ENCODE results near the gene TP53AIP1.

Gene TP53AIP1

GRCh38 chr11:128967578-128967977 lies 24.9 kb upstream of the TP53AIP1 start:
- no peaks in the 10 kb centered on the region for H3K27me3 ChIP-seq (replicated peaks in 2 of 5; ENCODE audit: control insufficient read depth in 4 of 5, insufficient read depth in 5 of 5, low read length in 4 of 5)
- H3K4me1 ChIP-seq (ENCODE audit: control extremely low read depth in 1 of 4, control insufficient read depth in 4 of 4, insufficient read depth in 4 of 4, low read length in 3 of 4), result peaks cover 0 to 13% (median 3%) of the 10 kb centered on the region in 4 experiments
- no peak for DNase-seq
- H3K9me3 ChIP-seq (ENCODE audit: control extremely low read depth in 1 of 5, control insufficient read depth in 4 of 5, insufficient read depth in 2 of 5, low read depth in 1 of 5, low read length in 4 of 5), result no peaks in the 10 kb centered on the region
- 90% methylated on average over 3 of the region's 6 CpGs for WGBS (ENCODE audit: insufficient coverage)
- no peak overlapping the region for H3K27ac ChIP-seq (ENCODE audit: insufficient read depth in 1 of 2, low read depth in 1 of 2, low read length in 2 of 2, poor library complexity in 1 of 2, severe bottlenecking in 2 of 2)
- peaks cover 3 to 29% (median 17%) of the 10 kb centered on the region in 4 experiments for H3K36me3 ChIP-seq (ENCODE audit: control insufficient read depth in 4 of 4, insufficient read depth in 4 of 4, low read length in 3 of 4)
- POLR2A ChIA-PET, result no interaction called here
- no peak overlapping the region for H3K4me3 ChIP-seq (ENCODE audit: control insufficient read depth in 1 of 7, extremely low read depth in 1 of 7, insufficient read depth in 4 of 7, low read depth in 2 of 7, low read length in 6 of 7)
- CTCF ChIA-PET, result interaction anchor here (1.2 kb wide), 1 partner anchor 82 kb away, joined by 3 read pairs; no protein-coding TSS in a partner anchor

GRCh38 chr11:128965485-128965884 lies 22.8 kb upstream of the TP53AIP1 start:
- Histone ChIP-seq H3K27me3 (replicated peaks in 2 of 5; ENCODE audit: control insufficient read depth in 4 of 5, insufficient read depth in 5 of 5, low read length in 4 of 5) (no peaks in the 10 kb centered on the region), H3K4me1 (ENCODE audit: control extremely low read depth in 1 of 4, control insufficient read depth in 4 of 4, insufficient read depth in 4 of 4, low read length in 3 of 4) (peaks cover 0 to 13% (median 3%) of the 10 kb centered on the region in 4 experiments), H3K27ac (ENCODE audit: insufficient read depth in 1 of 2, low read depth in 1 of 2, low read length in 2 of 2, poor library complexity in 1 of 2, severe bottlenecking in 2 of 2) (no peak overlapping the region), H3K9me3 (ENCODE audit: control extremely low read depth in 1 of 5, control insufficient read depth in 4 of 5, insufficient read depth in 2 of 5, low read depth in 1 of 5, low read length in 4 of 5) (no peaks in the 10 kb centered on the region), H3K36me3 (ENCODE audit: control insufficient read depth in 4 of 4, insufficient read depth in 4 of 4, low read length in 3 of 4) (peaks cover 3 to 18% (median 12%) of the 10 kb centered on the region in 4 experiments), H3K4me3 (ENCODE audit: control insufficient read depth in 1 of 7, extremely low read depth in 1 of 7, insufficient read depth in 4 of 7, low read depth in 2 of 7, low read length in 6 of 7) (peak overlapping the region in 1 of 7 experiments; percentile 43)
- ChIA-PET CTCF (interaction anchor here (1.3 kb wide), 1 partner anchor 9 kb away, joined by 3 read pairs; no protein-coding TSS in a partner anchor), POLR2A (no interaction called here)
- DNase-seq, result peak in 2 of 3 donors; percentile 50 to 62
- WGBS (ENCODE audit: insufficient coverage), result 43% methylated on average over 4 of the region's 4 CpGs

GRCh38 chr11:128964463-128964930 lies 21.8 kb upstream of the TP53AIP1 start:
- ChIA-PET POLR2A (no interaction called here), CTCF (interaction anchor here (1.3 to 34.5 kb wide), 2 partner anchors 8 to 75 kb away, joined by 3 to 640 read pairs; partner anchors contain the start of gene KCNJ5)
- Histone ChIP-seq H3K27ac (ENCODE audit: insufficient read depth in 1 of 2, low read depth in 1 of 2, low read length in 2 of 2, poor library complexity in 1 of 2, severe bottlenecking in 2 of 2) (no peak overlapping the region), H3K9me3 (ENCODE audit: control extremely low read depth in 1 of 5, control insufficient read depth in 4 of 5, insufficient read depth in 2 of 5, low read depth in 1 of 5, low read length in 4 of 5) (no peaks in the 10 kb centered on the region), H3K4me1 (ENCODE audit: control extremely low read depth in 1 of 4, control insufficient read depth in 4 of 4, insufficient read depth in 4 of 4, low read length in 3 of 4) (peaks cover 0 to 13% (median 3%) of the 10 kb centered on the region in 4 experiments), H3K27me3 (replicated peaks in 2 of 5; ENCODE audit: control insufficient read depth in 4 of 5, insufficient read depth in 5 of 5, low read length in 4 of 5) (no peaks in the 10 kb centered on the region), H3K4me3 (ENCODE audit: control insufficient read depth in 1 of 7, extremely low read depth in 1 of 7, insufficient read depth in 4 of 7, low read depth in 2 of 7, low read length in 6 of 7) (no peak overlapping the region), H3K36me3 (ENCODE audit: control insufficient read depth in 4 of 4, insufficient read depth in 4 of 4, low read length in 3 of 4) (peaks cover 1 to 8% (median 5%) of the 10 kb centered on the region in 4 experiments)
- DNase-seq, result peak in 2 of 3 donors; percentile 7 to 19
- 50% methylated on average over 6 of the region's 7 CpGs for WGBS (ENCODE audit: insufficient coverage)

GRCh38 chr11:128963744-128964325 lies 21.2 kb upstream of the TP53AIP1 start:
- peaks cover 0 to 3% (median 1%) of the 10 kb centered on the region in 4 experiments for H3K36me3 ChIP-seq (ENCODE audit: control insufficient read depth in 4 of 4, insufficient read depth in 4 of 4, low read length in 3 of 4)
- H3K27ac ChIP-seq (ENCODE audit: insufficient read depth in 1 of 2, low read depth in 1 of 2, low read length in 2 of 2, poor library complexity in 1 of 2, severe bottlenecking in 2 of 2), result no peak overlapping the region
- H3K4me3 ChIP-seq (ENCODE audit: control insufficient read depth in 1 of 7, extremely low read depth in 1 of 7, insufficient read depth in 4 of 7, low read depth in 2 of 7, low read length in 6 of 7), result no peak overlapping the region
- no peak for DNase-seq
- no peaks in the 10 kb centered on the region for H3K9me3 ChIP-seq (ENCODE audit: control extremely low read depth in 1 of 5, control insufficient read depth in 4 of 5, insufficient read depth in 2 of 5, low read depth in 1 of 5, low read length in 4 of 5)
- POLR2A ChIA-PET, result no interaction called here
- peaks cover 0 to 13% (median 3%) of the 10 kb centered on the region in 4 experiments for H3K4me1 ChIP-seq (ENCODE audit: control extremely low read depth in 1 of 4, control insufficient read depth in 4 of 4, insufficient read depth in 4 of 4, low read length in 3 of 4)
- CTCF ChIA-PET, result interaction anchor here (3.1 to 34.5 kb wide), 2 partner anchors 16 to 74 kb away, joined by 12 to 640 read pairs; partner anchors contain the start of gene KCNJ5
- 93% methylated on average over 3 of the region's 3 CpGs for WGBS (ENCODE audit: insufficient coverage)
- H3K27me3 ChIP-seq (replicated peaks in 2 of 5; ENCODE audit: control insufficient read depth in 4 of 5, insufficient read depth in 5 of 5, low read length in 4 of 5), result no peaks in the 10 kb centered on the region

- CTCF ChIA-PET, result interaction anchor here (3.1 to 34.5 kb wide), 2 partner anchors 15 to 73 kb away, joined by 12 to 640 read pairs; partner anchors contain the start of gene KCNJ5
- Histone ChIP-seq H3K27me3 (replicated peaks in 2 of 5; ENCODE audit: control insufficient read depth in 4 of 5, insufficient read depth in 5 of 5, low read length in 4 of 5) (peaks cover 0 to under 1% (median 0%) of the 10 kb centered on the region in 5 experiments), H3K4me1 (ENCODE audit: control extremely low read depth in 1 of 4, control insufficient read depth in 4 of 4, insufficient read depth in 4 of 4, low read length in 3 of 4) (peaks cover 0 to 13% (median 3%) of the 10 kb centered on the region in 4 experiments), H3K36me3 (ENCODE audit: control insufficient read depth in 4 of 4, insufficient read depth in 4 of 4, low read length in 3 of 4) (peaks cover 0 to 3% (median 0%) of the 10 kb centered on the region in 4 experiments), H3K27ac (ENCODE audit: insufficient read depth in 1 of 2, low read depth in 1 of 2, low read length in 2 of 2, poor library complexity in 1 of 2, severe bottlenecking in 2 of 2) (no peak overlapping the region), H3K9me3 (ENCODE audit: control extremely low read depth in 1 of 5, control insufficient read depth in 4 of 5, insufficient read depth in 2 of 5, low read depth in 1 of 5, low read length in 4 of 5) (no peaks in the 10 kb centered on the region), H3K4me3 (ENCODE audit: control insufficient read depth in 1 of 7, extremely low read depth in 1 of 7, insufficient read depth in 4 of 7, low read depth in 2 of 7, low read length in 6 of 7) (no peak overlapping the region)
- no peak for DNase-seq
- POLR2A ChIA-PET, result no interaction called here
- 95% methylated on average over 2 of the region's 5 CpGs for WGBS (ENCODE audit: insufficient coverage)
Observed at GRCh38 chr11:128962896-128963295, 20.2 kb upstream of the TP53AIP1 start.

GRCh38 chr11:128961645-128962044 lies 19.0 kb upstream of the TP53AIP1 start:
- H3K36me3 ChIP-seq (ENCODE audit: control insufficient read depth in 4 of 4, insufficient read depth in 4 of 4, low read length in 3 of 4), result no peaks in the 10 kb centered on the region
- no peaks in the 10 kb centered on the region for H3K9me3 ChIP-seq (ENCODE audit: control extremely low read depth in 1 of 5, control insufficient read depth in 4 of 5, insufficient read depth in 2 of 5, low read depth in 1 of 5, low read length in 4 of 5)
- peaks cover 0 to 6% (median 0%) of the 10 kb centered on the region in 5 experiments for H3K27me3 ChIP-seq (replicated peaks in 2 of 5; ENCODE audit: control insufficient read depth in 4 of 5, insufficient read depth in 5 of 5, low read length in 4 of 5)
- no CpG with 5 or more reads among the region's 2 CpGs for WGBS (ENCODE audit: insufficient coverage)
- CTCF ChIA-PET, result interaction anchor here (3.1 to 34.5 kb wide), 2 partner anchors 13 to 72 kb away, joined by 12 to 640 read pairs; partner anchors contain the start of gene KCNJ5
- DNase-seq, result no peak
- H3K4me3 ChIP-seq (ENCODE audit: control insufficient read depth in 1 of 7, extremely low read depth in 1 of 7, insufficient read depth in 4 of 7, low read depth in 2 of 7, low read length in 6 of 7), result no peak overlapping the region
- H3K27ac ChIP-seq (ENCODE audit: insufficient read depth in 1 of 2, low read depth in 1 of 2, low read length in 2 of 2, poor library complexity in 1 of 2, severe bottlenecking in 2 of 2), result no peak overlapping the region
- peaks cover 0 to 13% (median 3%) of the 10 kb centered on the region in 4 experiments for H3K4me1 ChIP-seq (ENCODE audit: control extremely low read depth in 1 of 4, control insufficient read depth in 4 of 4, insufficient read depth in 4 of 4, low read length in 3 of 4)
- POLR2A ChIA-PET, result no interaction called here

GRCh38 chr11:128957202-128957482 lies 14.5 kb upstream of the TP53AIP1 start:
- POLR2A ChIA-PET, result no interaction called here
- H3K4me3 ChIP-seq (ENCODE audit: control insufficient read depth in 1 of 7, extremely low read depth in 1 of 7, insufficient read depth in 4 of 7, low read depth in 2 of 7, low read length in 6 of 7), result no peak overlapping the region

More at GRCh38 chr11:128957202-128957482, 14.5 kb upstream of the TP53AIP1 start:
- Histone ChIP-seq H3K27me3 (replicated peaks in 2 of 5; ENCODE audit: control insufficient read depth in 4 of 5, insufficient read depth in 5 of 5, low read length in 4 of 5) (peaks cover 0 to 7% (median 0%) of the 10 kb centered on the region in 5 experiments), H3K36me3 (ENCODE audit: control insufficient read depth in 4 of 4, insufficient read depth in 4 of 4, low read length in 3 of 4) (no peaks in the 10 kb centered on the region), H3K27ac (ENCODE audit: insufficient read depth in 1 of 2, low read depth in 1 of 2, low read length in 2 of 2, poor library complexity in 1 of 2, severe bottlenecking in 2 of 2) (no peak overlapping the region), H3K9me3 (ENCODE audit: control extremely low read depth in 1 of 5, control insufficient read depth in 4 of 5, insufficient read depth in 2 of 5, low read depth in 1 of 5, low read length in 4 of 5) (no peaks in the 10 kb centered on the region), H3K4me1 (ENCODE audit: control extremely low read depth in 1 of 4, control insufficient read depth in 4 of 4, insufficient read depth in 4 of 4, low read length in 3 of 4) (no peaks in the 10 kb centered on the region)
- DNase-seq, result no peak
- WGBS (ENCODE audit: insufficient coverage), result 92% methylated on average over 5 of the region's 8 CpGs
- CTCF ChIA-PET, result interaction anchor here (0.9 to 34.5 kb wide), 20 partner anchors 8 to 785 kb away, joined by 3 to 640 read pairs (median 8); partner anchors contain the start of genes KCNJ5 and TP53AIP1

Measured in common myeloid progenitor, CD34-positive (primary cell).